ENCODE measurements around the gene TTBK2. TPM values are rescaled to one million over a fixed set of nuclear protein-coding genes. Genes with fewer than 3 reads are reported as not detected.
"Not testable (repeated sequence)": the region's sequence is repeated elsewhere in the genome, so short reads cannot be mapped to it uniquely, and the experiment has no call there.

Gene TTBK2
- total RNA-seq, 2 donors from 2014 or later, result 9.7 to 12.3 TPM

DNA sequence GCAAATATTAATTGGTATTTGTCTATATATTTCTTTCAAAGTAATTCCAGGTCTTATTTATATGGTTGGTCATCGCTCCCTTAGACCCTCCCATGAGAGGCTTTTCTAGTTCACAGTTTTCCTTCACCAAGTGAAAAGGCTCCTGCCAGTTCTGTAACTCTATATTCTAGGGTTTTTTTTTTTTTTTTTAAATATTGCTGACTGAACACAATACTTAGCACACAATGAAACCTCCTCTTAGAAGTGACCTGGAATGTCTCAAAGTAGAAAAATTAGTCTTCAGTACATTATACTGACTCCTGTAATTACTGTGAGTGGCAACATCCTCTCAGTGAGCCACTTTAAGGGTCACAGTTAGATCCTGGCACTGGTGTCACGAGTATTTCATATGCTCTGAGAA, 135.0 kb downstream of the TTBK2 start:
- intact Hi-C loops (cut with DNase I, micrococcal nuclease), result no loop called here
- ATAC-seq (no peak), DNase-seq (no peak)

DNA sequence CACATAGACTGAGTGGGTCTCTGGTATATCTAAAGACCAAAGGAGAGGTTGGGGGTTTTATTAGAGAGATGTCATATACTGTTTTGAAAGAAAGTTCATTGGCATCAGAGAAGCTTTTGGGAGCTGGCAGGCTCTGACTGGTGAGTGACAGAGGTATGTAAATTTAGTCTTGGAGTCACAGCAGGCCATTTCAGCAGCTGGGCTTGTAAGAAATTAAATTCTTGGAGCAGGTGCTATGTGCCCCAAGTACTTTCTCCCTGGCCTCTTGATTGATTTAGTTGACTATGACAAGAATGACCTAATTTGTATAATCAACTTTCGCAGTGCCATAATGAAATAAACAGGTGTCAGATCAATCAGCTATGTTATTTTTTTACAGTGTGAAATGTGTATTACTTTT, 135.9 kb downstream of the TTBK2 start:
- ATAC-seq, result no peak
- no peak for DNase-seq
- intact Hi-C loops (cut with DNase I, micrococcal nuclease), result no loop called here

DNA sequence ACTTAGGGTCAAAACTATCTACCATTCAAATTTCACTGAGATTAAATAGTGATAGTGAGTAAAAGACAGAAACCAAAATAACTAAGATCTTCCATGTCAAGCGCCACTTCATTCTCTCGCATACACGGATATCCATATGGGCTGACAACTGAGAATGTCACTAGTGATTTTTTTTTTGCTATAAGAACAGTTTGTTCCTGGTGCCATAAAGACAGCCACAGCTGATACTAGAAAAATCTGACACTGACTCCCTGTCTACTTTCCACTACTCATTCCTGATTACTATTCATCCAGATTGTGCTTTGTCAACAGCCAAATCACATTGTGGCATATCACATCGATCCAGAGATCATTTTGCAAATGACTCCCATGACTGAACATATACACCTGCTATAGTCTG, 137.9 kb downstream of the TTBK2 start:
- intact Hi-C loops (cut with DNase I, micrococcal nuclease), result no loop called here
- no peak for ATAC-seq
- DNase-seq, result no peak

DNA sequence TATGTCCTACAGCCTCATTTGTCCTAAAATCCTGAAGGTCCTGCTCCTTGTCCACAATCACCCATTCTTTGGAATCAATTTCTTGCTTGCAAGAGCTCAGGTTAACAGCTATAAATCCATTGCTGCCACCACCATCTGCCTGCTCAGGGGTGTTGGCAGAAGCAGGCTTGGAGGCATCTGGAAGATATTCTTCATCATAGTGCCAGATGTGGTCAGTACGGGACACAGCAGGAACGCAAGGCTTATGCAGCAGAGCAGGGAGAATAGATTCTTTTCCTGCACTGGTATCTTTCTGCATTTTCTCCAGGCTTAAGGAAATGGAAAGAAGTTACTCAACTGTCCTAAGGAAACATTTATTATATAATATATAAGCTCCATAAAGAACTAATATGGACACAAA, 145.2 kb downstream of the TTBK2 start:
- DNase-seq, result no peak
- intact Hi-C loops (cut with DNase I, micrococcal nuclease), result no loop called here
- no peak for ATAC-seq

DNA sequence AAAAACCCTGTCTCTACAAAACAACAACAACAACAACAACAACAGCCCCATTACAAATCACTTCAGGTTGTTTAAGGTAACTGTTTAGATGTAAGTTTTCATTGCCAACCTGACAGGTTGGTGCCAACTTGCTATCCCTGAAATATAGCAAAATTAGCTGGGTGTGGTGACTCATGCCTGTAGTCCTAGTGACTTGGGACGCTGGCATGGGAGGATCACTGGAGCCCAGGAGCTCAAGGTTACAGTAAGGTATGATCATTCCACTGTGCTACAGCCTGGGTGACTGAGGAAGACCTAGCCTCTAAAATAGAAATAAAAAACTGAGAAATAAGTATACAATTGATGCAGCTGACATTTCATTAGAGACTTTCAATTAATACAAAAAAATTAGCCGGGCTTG, 147.7 kb downstream of the TTBK2 start:
- ATAC-seq (no peak), DNase-seq (no peak)
- intact Hi-C loops (cut with DNase I, micrococcal nuclease), result no loop called here

DNA sequence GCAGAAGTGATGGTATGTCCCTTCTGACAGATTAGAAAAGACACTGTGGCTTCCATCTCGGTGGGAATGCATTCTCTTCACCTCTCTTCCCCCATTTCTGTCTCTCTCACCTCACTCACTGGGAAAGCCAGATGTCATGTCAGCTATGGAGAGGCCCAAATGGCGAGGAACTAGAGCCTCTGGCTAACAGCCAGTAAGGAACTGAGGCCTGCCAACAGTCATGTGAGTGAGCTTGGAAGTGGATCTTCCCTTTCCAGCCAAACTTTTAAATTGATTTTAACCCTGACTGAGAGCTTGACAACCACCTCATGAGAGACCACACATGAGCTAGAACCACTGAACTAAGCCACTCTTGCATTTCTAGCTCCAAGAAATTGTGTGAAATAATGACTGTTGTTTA, 148.4 kb downstream of the TTBK2 start:
- intact Hi-C loops (cut with DNase I, micrococcal nuclease), result no loop called here
- ATAC-seq (no peak), DNase-seq (peak in 1 of 2 donors; percentile 12)

DNA sequence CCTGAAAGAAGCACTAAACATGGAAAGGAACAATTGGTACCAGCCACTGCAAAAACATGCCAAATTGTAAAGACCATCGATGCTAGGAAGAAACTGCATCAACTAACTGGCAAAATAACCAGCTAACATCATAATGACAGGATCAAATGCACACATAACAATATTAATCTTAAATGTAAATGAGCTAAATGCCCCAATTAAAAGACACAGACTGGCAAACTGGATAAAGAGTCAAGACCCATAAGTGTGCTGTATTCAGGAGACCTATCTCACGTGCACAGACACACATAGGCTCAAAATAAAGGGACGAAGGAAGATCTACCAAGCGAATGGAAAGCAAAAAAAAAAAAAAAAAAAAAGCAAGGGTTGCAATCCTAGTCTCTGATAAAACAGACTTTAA, 154.5 kb downstream of the TTBK2 start:
- DNase-seq; intact Hi-C loops (cut with DNase I, micrococcal nuclease); ATAC-seq: not testable (repeated sequence)

DNA sequence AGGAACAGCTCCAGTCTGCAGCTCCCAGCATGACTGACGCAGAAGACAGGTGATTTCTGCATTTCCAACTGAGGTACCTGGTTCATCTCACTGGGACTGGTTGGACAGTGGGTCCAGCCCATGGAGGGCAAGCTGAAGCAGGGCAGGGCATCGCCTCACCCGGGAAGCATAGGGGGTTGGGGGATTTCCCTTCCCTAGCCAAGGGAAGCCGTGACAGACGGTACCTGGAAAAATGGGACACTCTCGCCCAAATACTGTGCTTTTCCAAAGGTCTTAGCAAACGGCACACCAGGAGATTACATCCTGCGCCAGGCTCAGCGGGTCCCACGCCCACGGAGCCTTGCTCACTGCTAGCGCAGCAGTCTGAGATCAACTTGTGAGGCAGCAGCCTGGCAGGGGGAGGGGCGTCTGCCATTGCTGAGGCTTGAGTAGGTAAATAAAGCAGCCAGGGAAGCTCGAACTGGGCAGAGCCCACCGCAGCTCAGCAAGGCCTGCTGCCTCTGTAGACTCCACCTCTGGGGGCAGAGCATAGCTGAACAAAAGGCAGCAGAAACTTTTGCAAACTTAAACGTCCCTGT, 156.3 kb downstream of the TTBK2 start:
- intact Hi-C loops (cut with DNase I, micrococcal nuclease); ATAC-seq; DNase-seq: not testable (repeated sequence)

DNA sequence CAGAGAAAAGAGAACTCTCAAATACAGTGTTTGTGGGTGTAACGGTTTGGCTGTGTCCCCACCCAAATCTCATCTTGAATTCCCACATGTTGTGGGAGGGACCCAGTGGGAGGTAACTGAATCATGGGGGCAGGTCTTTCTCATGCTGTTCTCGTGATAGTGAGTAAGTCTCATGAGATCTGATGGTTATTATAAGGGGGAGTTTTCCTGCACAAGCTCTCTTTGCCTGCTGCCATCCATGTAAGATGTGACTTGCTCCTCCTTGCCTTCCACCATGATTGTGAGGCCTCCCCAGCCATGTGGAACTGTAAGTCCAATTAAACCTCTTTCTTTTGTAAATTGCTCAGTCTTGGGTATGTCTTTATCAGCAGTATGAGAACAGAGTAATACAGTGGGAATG, 158.8 kb downstream of the TTBK2 start:
- ATAC-seq; DNase-seq; intact Hi-C loops (cut with DNase I, micrococcal nuclease): not testable (repeated sequence)

DNA sequence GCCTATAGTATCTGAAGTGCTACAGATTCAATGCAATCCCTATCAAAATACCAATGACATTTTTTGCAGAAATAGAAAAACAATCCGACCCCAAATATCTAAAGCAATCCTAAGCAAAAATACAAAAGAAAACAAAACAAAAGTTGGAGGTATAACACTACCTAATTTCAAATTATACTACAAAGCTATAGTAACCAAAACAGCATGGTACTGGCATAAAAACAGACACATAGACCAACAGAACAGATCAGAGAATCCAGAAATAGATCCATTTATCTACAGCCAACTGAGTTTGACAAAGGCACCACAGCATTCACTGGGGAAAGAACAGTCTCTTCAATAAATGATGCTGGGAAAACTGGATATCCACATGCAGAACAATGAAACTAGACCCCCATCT, 159.8 kb downstream of the TTBK2 start:
- intact Hi-C loops (cut with DNase I, micrococcal nuclease), result no loop called here
- DNase-seq, result no peak

DNA sequence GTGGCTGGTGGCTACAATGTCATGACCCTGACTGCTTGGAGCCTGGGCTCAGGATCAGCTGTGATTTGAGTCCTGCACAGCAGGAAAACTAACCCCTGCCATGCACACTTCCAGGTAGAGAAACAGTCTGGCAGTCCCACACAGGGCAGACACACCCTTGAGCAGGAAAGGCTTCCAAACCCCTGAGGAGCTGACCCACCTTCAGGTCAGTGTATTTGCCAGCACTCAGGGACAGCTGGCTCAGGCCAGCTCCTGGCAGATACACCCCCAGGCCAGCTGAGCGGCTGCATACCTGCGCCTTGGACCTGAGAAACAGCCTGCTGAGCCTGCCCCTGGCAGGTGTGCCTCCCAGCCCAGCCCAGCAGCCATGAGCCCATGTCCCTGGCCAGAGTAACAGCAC, 161.5 kb downstream of the TTBK2 start:
- DNase-seq, result no peak
- intact Hi-C loops (cut with DNase I, micrococcal nuclease), result no loop called here
- no peak for ATAC-seq

More for the DNA sequence above, 159.8 kb downstream of the TTBK2 start:
- ATAC-seq, result no peak

DNA sequence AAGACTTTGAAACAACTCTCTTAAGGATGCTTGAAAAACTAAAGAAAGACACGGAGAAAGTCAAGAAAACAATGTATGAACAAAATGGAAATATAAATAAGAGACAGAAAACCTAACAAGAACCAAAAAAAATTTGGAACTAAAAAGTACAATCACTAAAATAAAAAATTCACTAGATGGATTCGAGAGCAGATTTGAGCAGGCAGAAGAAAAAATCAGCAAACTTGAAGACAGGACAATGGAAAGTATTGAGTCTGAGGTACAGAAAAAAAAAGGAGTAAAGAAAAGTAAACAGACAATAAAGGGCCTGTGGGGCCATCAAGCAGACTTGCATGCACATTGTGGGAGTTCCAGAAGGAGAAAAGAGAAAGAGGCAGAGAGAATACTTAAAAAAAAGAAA, 170.3 kb downstream of the TTBK2 start:
- DNase-seq (no peak), ATAC-seq (peak; percentile 31)
- intact Hi-C loops (cut with DNase I, micrococcal nuclease), result no loop called here

DNA sequence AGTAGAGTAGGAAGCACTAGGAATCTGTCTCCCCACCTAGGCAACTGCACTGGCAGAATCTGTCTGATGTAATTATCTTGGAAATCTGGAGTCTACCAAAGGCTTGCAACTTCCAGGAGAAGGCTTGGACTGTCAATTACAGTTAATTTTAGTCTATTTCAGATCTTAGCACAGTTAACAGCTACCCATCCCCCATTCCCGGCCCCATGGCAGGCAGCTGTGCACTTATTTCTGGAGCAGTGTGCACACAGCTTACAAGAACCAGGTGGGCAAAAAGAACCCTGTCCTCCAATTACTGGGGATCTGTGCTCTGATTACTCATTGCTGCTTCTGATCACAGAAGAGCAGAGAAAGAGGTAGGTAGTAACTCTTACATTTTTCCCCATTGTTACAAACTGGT, 171.3 kb downstream of the TTBK2 start:
- no peak for ATAC-seq
- intact Hi-C loops (cut with DNase I, micrococcal nuclease), result no loop called here
- no peak for DNase-seq

DNA sequence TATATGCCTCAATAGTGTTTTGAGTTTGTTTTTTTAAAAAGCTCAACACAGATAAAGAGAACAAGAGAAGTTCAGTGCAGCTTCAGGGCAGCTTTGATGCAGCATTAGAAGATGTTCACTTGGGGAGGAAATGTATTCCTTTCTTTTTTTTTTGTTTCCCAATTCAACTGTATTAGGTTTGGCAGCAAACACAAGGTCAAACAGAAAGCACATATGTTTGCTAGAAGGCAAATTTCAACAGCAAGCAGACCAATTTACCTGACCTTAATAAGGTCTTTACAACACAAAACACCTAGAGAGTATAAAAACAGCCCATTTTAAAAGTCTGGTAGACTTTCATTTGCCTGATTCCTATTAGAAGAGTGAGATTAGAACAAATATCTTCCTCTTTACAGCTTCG, 176.4 kb downstream of the TTBK2 start:
- ATAC-seq (no peak), DNase-seq (no peak)
- intact Hi-C loops (cut with DNase I, micrococcal nuclease), result no loop called here

DNA sequence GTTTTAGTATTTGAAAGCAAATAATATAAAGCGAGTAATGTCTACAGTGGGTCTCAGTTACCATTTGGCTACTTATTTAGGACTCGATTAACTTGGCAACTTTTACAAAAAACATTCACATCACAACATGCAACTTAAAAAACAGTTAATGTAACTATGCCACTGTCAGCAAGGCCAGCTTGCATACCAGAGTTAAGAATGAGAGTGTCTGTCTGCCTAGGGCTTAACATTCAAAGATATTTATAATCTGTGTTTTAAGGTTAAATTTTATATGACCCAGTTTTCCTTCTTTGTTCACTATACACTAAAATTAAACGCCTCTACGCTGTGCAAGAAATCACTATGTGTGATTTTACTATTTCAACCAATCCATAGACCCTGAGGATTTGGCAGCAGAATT, 178.4 kb downstream of the TTBK2 start:
- DNase-seq, result no peak
- intact Hi-C loops (cut with DNase I, micrococcal nuclease), result no loop called here
- ATAC-seq, result no peak

DNA sequence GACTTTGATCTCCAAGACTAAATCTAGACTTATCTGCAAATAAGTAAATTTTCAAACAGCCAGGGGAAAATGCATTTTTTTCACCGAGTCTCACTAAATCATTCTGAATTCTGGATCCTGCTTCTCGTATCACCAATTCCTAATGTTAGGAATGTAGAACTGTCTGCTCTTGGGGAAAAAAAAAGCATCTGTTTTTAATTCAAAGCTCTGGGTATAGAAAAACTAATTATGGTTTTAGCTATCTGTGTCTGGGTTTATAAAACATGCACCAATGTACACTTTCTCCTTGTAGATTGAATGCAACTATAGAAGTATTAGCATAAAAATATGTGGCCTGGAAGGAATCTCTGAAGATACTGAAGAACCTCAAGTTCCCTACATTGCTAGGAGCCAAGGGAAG, 178.9 kb downstream of the TTBK2 start:
- intact Hi-C loops (cut with DNase I, micrococcal nuclease), result no loop called here
- ATAC-seq (no peak), DNase-seq (no peak)

DNA sequence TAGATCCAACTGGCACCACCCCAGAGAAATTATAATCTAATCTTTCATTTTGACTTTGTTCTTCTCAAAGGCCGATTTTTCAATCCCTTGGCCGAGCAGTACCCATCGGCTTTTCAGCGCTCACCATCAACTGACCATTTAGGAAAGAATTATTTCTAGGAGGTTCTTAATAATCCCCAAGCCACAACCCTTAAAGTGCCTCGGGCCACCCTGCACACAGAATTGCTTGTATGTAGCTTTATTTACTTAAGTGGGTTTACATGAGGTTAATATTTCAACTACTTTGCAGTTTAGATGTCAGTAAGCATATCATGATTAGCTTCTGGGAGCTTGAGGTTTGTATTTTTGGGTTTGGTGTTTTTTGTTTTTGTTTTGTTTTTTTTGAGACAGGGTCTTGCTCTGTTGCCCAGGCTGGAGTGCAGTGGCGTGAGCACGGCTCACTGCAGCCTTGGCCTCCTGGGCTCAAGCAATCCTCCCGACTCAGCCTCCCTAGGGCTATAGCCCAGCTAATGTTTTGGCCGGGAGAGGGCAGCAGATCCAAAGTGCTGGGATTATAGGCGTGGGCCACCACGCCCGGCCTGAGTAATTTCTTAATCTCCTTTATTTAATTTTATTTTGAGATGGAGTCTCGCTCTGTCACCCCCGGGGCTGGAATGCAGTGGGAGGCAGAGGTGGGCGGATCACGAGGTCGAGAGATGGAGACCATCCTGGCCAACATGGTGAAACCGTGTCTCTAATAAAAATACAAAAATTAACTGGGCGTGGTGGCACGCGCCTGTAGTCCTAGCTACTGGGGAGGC, 182.8 kb downstream of the TTBK2 start:
- DNase-seq (peak in 1 of 2 donors; percentile 69), ATAC-seq (peak; percentile 64)
- intact Hi-C loops (cut with DNase I, micrococcal nuclease), result no loop called here

DNA sequence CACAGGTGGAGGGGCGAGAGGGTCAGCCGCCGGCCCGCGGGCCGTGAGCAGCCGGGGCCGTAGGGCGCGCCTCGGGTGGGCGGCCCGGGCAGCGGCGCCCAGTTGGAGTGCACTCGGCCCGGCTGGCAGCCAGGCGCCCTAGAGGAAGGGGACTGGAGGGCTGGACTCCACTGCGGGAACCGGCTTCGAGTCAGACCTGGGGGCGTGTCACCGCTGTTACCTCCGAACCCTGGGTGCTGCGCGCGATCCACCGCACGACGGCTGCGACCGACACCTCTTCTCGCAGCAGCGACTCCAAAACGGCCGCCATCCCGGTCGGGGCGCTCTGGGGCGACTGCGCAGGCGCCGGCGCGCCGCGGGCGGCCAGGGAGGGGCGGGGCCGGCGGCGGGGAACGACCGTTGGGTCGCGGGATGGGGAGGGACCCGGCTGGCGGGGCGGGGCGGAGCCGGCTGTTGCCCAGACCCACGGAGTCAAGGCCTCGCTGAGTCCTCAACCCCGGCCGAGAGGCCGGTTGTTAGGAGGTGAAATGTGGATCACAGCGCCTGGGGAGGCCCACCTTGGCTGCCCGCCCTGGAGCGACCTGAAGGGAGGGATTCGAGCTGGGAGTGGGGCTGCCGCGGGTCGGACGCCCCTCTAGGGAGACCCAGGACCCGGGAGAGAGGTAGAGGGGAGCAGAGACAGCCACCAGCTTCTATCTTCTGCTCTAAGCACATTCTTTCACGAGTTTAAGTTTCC, 183.6 kb downstream of the TTBK2 start, which contains the start of gene CDAN1:
Gene CDAN1 (minus strand): TSS at position 336 of the 736 bp plus-strand sequence. CDS start 26 bp downstream, at position 310.
- DNase-seq (peak; percentile 92 to 95), ATAC-seq (peak; percentile 97)
- intact Hi-C loops (cut with DNase I, micrococcal nuclease), result no loop called here

DNA sequence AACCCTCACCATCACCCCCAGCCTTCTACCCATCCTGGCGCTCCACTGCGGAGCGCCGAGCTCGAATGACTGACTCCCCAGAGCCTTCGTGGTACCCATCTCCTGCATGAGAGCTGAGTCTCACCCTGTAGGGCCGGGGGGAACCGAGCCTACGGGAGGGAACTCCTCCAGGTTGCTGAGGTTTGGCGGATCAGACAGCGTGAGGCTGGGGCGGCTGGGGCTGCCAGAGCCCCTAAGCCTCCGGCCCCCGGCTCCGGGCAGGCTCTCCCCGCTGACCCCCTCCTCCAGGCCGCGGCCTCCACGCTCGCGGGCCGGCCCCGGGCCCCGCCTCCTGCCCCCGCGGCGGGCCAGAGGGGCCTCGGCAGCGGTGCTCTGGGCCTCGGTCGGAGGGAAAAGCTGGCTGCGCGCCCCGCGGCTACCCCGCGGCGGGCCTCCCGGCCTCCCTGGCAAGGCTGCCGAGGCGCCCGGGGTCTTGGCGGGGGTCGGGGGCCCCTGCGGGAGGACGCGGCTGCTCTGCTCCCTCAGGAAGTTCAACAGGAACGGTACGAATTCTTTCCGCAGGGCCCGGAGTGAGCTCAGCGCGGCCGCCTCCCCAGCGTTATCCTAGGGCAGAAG, 184.3 kb downstream of the TTBK2 start:
- intact Hi-C loops (cut with DNase I, micrococcal nuclease), result no loop called here
- peak in 1 of 2 donors; percentile 23 for DNase-seq
- peak; percentile 33 for ATAC-seq
